GM12878 (cell line): ENCODE data around the gene CD83. TPM values are rescaled to one million over a fixed set of nuclear protein-coding genes. Genes with fewer than 3 reads are reported as not detected.

ENCODE experiments used
- BACH1 ChIP-seq: fragments of 450-650 bp; IDR thresholded peaks from 2 replicates; pipeline ENCODE4 v1.6.1; 2017; ENCODE audit warnings: mild to moderate bottlenecking, borderline replicate concordance
- BCL11A ChIP-seq: IDR thresholded peaks from 2 replicates; pipeline ENCODE4 v1.6.1; 2011; ENCODE audit warnings: low read depth, low read length
- BMI1 ChIP-seq: fragments of 450-650 bp; IDR thresholded peaks from 2 replicates; pipeline ENCODE4 v1.6.1; 2016; ENCODE audit warnings: mild to moderate bottlenecking, moderate library complexity, borderline replicate concordance
- CEBPB ChIP-seq, 2 experiments: fragments of 150-350 bp in 1 of 2; IDR thresholded peaks; 2 replicates each; pipeline ENCODE4 v1.6.1; 2012 to 2014; ENCODE audit warnings: low read depth in 2 of 2, low read length in 2 of 2, borderline replicate concordance in 1 of 2, inconsistent platforms in 1 of 2
- CEBPZ ChIP-seq: fragments of 150-350 bp; IDR thresholded peaks from 2 replicates; pipeline ENCODE4 v1.6.1; 2016; ENCODE audit warnings: low read depth, low read length
- CHD2 ChIP-seq: IDR thresholded peaks from 2 replicates; pipeline ENCODE4 v1.6.1; 2011; ENCODE audit warnings: low read depth, low read length, improper control_type of control experiment, borderline replicate concordance
- CREB1 ChIP-seq: IDR thresholded peaks from 2 replicates; pipeline ENCODE4 v1.6.1; 2012; ENCODE audit warnings: low read depth, mild to moderate bottlenecking, inconsistent platforms
- MEF2A ChIP-seq: IDR thresholded peaks from 2 replicates; pipeline ENCODE4 v1.6.1; 2011; ENCODE audit warnings: low read depth, mild to moderate bottlenecking, low read length, moderate library complexity; ENCODE audit not compliant: insufficient read depth
- MXI1 ChIP-seq: fragments of 150-350 bp; IDR thresholded peaks from 2 replicates; pipeline ENCODE4 v1.6.1; 2011; ENCODE audit warnings: low read depth, mild to moderate bottlenecking, inconsistent platforms, low read length, improper control_type of control experiment
- MYB ChIP-seq: fragments of 150-350 bp; IDR thresholded peaks from 2 replicates; pipeline ENCODE4 v1.6.1; 2014; ENCODE audit warnings: mild to moderate bottlenecking, low read depth, low read length, borderline replicate concordance
- NFXL1 ChIP-seq: fragments of 450-650 bp; IDR thresholded peaks from 2 replicates; pipeline ENCODE4 v1.6.1; 2017; ENCODE audit warnings: antibody characterized with exemption, mild to moderate bottlenecking, borderline replicate concordance
- NKRF ChIP-seq: fragments of 450-650 bp; conservative IDR thresholded peaks from 2 replicates; pipeline ENCODE4 v1.6.1; 2017; ENCODE audit warnings: mild to moderate bottlenecking, moderate library complexity
- RELB ChIP-seq: fragments of 450-650 bp; IDR thresholded peaks from 2 replicates; pipeline ENCODE4 v1.6.1; 2017; ENCODE audit warnings: low read depth, mild to moderate bottlenecking, moderate library complexity
- SKIL ChIP-seq: fragments of 450-650 bp; IDR thresholded peaks from 2 replicates; pipeline ENCODE4 v1.6.1; 2017; ENCODE audit warnings: mild to moderate bottlenecking, low read depth, inconsistent platforms; ENCODE audit not compliant: poor library complexity, severe bottlenecking
- SMAD5 ChIP-seq: IDR thresholded peaks from 2 replicates; pipeline ENCODE4 v1.6.1; 2016; ENCODE audit warnings: antibody characterized with exemption, low read depth
- SUZ12 ChIP-seq: fragments of 200-600 bp; sonication (generic); IDR thresholded peaks from one replicate; pipeline ENCODE4 v1.6.1; 2018; ENCODE audit warnings: antibody characterized with exemption, mild to moderate bottlenecking; ENCODE audit not compliant: unreplicated experiment
- YBX1 ChIP-seq: fragments of 450-650 bp; IDR thresholded peaks from 2 replicates; pipeline ENCODE4 v1.6.1; 2016; ENCODE audit warnings: antibody characterized with exemption
- ZNF24 ChIP-seq: fragments of 450-650 bp; IDR thresholded peaks from 2 replicates; pipeline ENCODE4 v1.6.1; 2017; ENCODE audit warnings: antibody characterized with exemption, mild to moderate bottlenecking
- ZNF274 ChIP-seq: IDR thresholded peaks from one replicate; pipeline ENCODE4 v1.8.0; 2011; ENCODE audit not compliant: insufficient read length, insufficient read depth
- ZZZ3 ChIP-seq: IDR thresholded peaks from 2 replicates; pipeline ENCODE4 v1.6.1; 2011; ENCODE audit warnings: low read depth; ENCODE audit not compliant: control insufficient read depth, insufficient read length
- polyA plus RNA-seq, 11 experiments: library from polyadenylated mRNA; depleted of rRNA in 4 of 11; unstranded in 6 of 11; stranded (reverse) in 5 of 11; fragments of >200 nt; fragmentation: Nextera tagmentation in 4 of 11; fragmentation: Illumina TruSeq in 1 of 11; extraction: Ambion mirVana in 4 of 11; extraction: Trizol in 1 of 11; gene quantifications; 1 replicate in 1 of 11; 2 replicates in 10 of 11; pipeline versions ENCODE4 v1.2.1 to v1.2.3, GENCODE V29; 2011 to 2016; ENCODE audit warnings: inconsistent platforms in 2 of 11, missing spikeins in 2 of 11, low read depth in 1 of 11
- total RNA-seq, 4 experiments: library from RNA; depleted of rRNA in 3 of 4; stranded (reverse); fragments of >200 nt in 3 of 4; fragmentation: Illumina TruSeq in 1 of 4; extraction: Trizol in 1 of 4; gene quantifications; 2 replicates each; pipeline versions ENCODE4 v1.2.1 to v1.2.3, GENCODE V29; 2013 to 2021

CD83 gene
- total and polyA plus RNA-seq, 10 of the 15 experiments (the other 5 are each of a cell fraction or from before 2014, with no cell fraction given) = 76.1 to 174 (median 129) TPM

GRCh38 chr6:14108571-14109410, 8.8 kb upstream of the CD83 start (continued):
- TF ChIP-seq SKIL (peak; percentile 85), MEF2A (peak; percentile 35; the same call in 1 of the 2 replicates), NKRF (peak; percentile 33; the same call in 1 of the 2 replicates), SUZ12 (no peak), ZZZ3 (no peak), CEBPZ (no peak), MYB (no peak), CREB1 (peak; percentile 32; the same call in 1 of the 2 replicates), CEBPB (IDR thresholded peaks at IDR 0.05; ENCODE audit: borderline replicate concordance in 1 of 2, low read depth in 2 of 2, low read length in 2 of 2) (no peak), ZNF274 (no peak), SMAD5 (no peak), ZNF24 (no peak), BACH1 (0 out of 2 replicates have a peak, but pooled peaks have one; percentile 7), RELB (peak; percentile 95), NFXL1 (no peak), BCL11A (peak; percentile 64; the same call in 1 of the 2 replicates), MXI1 (peak; percentile 87; the same call in 1 of the 2 replicates), YBX1 (no peak), CHD2 (no peak), BMI1 (no peak; the same call in 1 of the 2 replicates)
